IPS-18c (cell line): ENCODE measurements around the gene ACTR1A.
A peak's percentile ranks its signal among the peaks of the same experiment; 100 is the strongest.

Source experiments
- H3K4me3 ChIP-seq: 2 replicates; pipeline ENCODE4 v1.7.0; 2013; ENCODE audit warnings: low read depth, mild to moderate bottlenecking, low read length, moderate library complexity; ENCODE audit not compliant: insufficient read depth
- H3K9me3 ChIP-seq: one replicate; pipeline ENCODE4 v1.6.1; 2013; ENCODE audit warnings: mild to moderate bottlenecking, low read length, moderate library complexity; ENCODE audit not compliant: control insufficient read depth, insufficient read depth

The ACTR1A gene

GRCh38 chr10:102451105-102451969 lies 51.2 kb downstream of the ACTR1A start, which contains the start of gene C10orf95:
Gene C10orf95, minus strand, starts transcription at chr10:102451543. Its CDS starts 450 bp downstream, at chr10:102451093.
- Histone ChIP-seq H3K9me3 (no peaks in the 10 kb centered on the region), H3K4me3 (peak within 1 kb of the TSS; percentile 89)

- Histone ChIP-seq H3K9me3 (no peaks in the 10 kb centered on the region), H3K4me3 (peak overlapping the region; percentile 89)
Observed at GRCh38 chr10:102450374-102451104, 52.0 kb downstream of the ACTR1A start.

DNA sequence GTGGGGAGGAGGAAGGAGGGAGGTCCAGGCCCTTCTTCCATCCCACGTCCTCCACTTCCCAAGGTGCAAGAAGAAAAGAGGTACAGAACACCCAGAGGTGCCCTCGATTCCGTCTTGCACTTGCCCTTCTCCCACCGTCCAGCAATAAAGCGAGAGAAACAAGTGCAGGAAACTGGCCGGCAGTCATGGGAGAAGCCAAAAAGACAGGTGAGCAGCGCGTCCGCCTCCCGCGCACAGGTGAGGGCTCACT lies 52.5 kb downstream of the ACTR1A start:
- H3K4me3 ChIP-seq, result peak overlapping the region; percentile 89
- no peaks in the 10 kb centered on the region for H3K9me3 ChIP-seq

GRCh38 chr10:102449321-102450123 lies 53.0 kb downstream of the ACTR1A start:
- no peaks in the 10 kb centered on the region for H3K9me3 ChIP-seq
- H3K4me3 ChIP-seq, result peak overlapping the region; percentile 89

GRCh38 chr10:102444851-102445250 lies 57.7 kb downstream of the ACTR1A start:
- H3K4me3 ChIP-seq, result no peak overlapping the region
- no peaks in the 10 kb centered on the region for H3K9me3 ChIP-seq

DNA sequence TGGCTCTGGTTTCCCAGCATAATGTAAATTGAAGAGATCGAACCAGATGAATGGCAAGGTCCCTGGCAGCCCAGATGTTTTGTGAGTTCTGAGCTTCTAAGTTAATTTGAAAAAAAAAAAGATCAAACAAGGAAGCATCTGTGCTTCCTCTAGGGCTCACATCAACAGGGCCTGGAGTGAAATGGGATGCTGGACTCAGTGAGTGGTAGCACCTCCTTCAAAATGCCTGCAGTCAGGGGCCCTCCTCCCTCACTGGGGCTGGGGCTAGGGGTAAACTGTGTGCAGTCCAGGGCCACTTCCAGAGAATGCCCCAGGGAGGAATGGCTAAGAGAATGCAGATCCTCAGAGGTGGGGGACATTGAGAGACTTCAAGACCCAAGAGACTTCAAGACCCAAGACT lies 64.1 kb downstream of the ACTR1A start:
- Histone ChIP-seq H3K9me3 (no peaks in the 10 kb centered on the region), H3K4me3 (no peak overlapping the region)

DNA sequence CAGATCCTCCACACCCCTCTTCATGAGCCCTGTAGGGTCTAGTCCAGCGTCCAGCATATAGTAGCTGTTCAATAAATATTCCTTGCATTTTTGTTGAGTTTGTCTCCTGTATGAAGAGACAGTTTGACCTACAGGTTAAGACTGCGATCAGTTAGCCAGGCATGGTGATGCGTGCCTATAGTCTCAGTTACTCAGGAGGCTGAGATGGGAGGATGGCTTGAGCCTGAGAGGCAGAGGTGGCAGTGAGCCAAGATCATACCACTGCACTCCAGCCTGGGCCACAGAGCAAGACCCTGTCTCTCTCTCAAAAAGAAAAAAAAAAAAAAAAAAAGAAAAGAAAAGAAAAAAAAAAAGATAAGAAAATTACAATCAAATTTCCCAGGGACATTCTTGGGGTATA lies 65.0 kb downstream of the ACTR1A start:
- Histone ChIP-seq H3K9me3 (no peaks in the 10 kb centered on the region), H3K4me3 (no peak overlapping the region)

GRCh38 chr10:102436312-102436711 lies 66.2 kb downstream of the ACTR1A start:
- Histone ChIP-seq H3K4me3 (no peak overlapping the region), H3K9me3 (no peaks in the 10 kb centered on the region)

DNA sequence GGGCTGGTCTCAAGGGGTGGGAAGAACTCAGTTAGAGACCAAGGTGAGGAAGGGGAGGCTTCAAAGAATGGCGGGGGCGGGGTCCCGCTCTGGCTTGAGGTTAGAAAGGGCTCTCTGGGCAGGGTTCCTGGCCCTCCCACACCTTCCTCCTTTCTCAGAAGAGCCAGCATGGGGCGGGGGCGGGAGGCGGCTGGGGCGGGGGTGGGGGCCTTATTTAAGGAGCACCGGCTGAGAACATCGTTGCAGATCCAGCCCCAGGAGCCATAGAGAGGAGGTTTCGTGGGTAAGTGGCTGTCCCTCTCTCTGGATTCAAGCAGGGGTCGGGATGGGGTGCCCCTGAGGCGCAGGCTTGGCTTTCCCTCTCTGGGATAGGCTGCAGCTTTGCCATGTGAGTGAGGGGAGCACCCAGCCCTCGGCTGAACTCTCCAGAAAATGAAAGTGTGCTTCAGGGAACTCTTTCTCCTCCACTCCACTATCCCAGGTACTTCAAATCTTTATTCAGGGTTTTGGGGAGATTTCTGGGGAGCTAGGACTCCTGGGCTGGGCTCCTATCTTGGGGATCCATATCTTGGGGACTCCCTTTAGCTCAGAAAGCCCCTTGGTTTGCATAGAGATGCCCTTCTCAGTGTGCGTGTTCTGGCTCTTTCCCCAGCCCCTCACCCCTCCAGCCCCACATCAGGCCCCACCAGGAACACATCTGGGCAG lies 66.8 kb downstream of the ACTR1A start:
- Histone ChIP-seq H3K9me3 (no peaks in the 10 kb centered on the region), H3K4me3 (no peak overlapping the region; the same call in 1 of the 2 replicates)

- H3K9me3 ChIP-seq, result no peaks in the 10 kb centered on the region
- peak overlapping the region; percentile 9; the same call in 1 of the 2 replicates for H3K4me3 ChIP-seq
Observed at GRCh38 chr10:102435133-102435497, 67.4 kb downstream of the ACTR1A start.

DNA sequence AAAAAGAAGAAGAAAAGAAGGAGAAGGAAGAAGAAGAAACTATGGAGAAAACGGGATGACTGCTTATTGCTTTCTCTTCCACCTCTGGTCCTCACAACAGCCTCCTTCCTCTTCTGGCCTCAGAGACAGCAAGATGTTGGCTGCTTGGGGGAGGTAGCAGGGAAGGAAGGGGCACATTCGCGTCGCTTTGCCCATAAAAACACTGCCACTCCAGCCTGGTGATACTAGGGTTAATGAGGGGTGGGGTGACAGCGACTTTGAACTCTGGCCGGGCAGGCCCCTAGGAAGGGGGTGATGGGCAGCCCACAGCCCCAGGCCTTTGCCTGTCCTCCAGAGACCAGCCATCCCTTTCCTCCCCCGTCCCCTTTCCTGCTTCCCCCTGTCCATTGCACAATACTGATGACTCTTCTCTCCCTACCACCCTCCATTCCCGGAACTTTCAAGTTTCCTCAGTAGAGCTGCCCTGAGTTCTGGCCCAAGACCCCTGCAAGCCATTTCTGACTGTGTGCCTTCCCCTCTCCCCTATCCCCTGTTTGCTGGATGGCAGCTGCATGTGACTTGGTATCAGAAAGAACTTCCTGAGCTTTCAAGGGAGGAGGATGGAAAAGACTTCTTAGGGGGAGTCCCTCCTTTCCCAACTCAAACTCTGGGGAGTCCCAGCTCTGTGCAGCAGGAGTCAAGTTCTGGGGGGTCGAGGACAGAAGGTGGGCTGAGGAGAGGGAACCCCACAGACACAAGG lies 67.9 kb downstream of the ACTR1A start:
- H3K4me3 ChIP-seq, result peak overlapping the region; percentile 9; the same call in 1 of the 2 replicates

GRCh38 chr10:102433619-102434046 lies 68.9 kb downstream of the ACTR1A start:
- Histone ChIP-seq H3K4me3 (no peak overlapping the region), H3K9me3 (no peaks in the 10 kb centered on the region)

More for the DNA sequence above, 67.9 kb downstream of the ACTR1A start:
- H3K9me3 ChIP-seq, result no peaks in the 10 kb centered on the region

- H3K9me3 ChIP-seq, result no peaks in the 10 kb centered on the region
Observed at GRCh38 chr10:102432162-102432950, 70.2 kb downstream of the ACTR1A start, which contains the start of gene CUEDC2. Gene CUEDC2, minus strand, starts transcription at chr10:102432574. Its CDS starts 7,386 bp downstream, at chr10:102425188.

DNA sequence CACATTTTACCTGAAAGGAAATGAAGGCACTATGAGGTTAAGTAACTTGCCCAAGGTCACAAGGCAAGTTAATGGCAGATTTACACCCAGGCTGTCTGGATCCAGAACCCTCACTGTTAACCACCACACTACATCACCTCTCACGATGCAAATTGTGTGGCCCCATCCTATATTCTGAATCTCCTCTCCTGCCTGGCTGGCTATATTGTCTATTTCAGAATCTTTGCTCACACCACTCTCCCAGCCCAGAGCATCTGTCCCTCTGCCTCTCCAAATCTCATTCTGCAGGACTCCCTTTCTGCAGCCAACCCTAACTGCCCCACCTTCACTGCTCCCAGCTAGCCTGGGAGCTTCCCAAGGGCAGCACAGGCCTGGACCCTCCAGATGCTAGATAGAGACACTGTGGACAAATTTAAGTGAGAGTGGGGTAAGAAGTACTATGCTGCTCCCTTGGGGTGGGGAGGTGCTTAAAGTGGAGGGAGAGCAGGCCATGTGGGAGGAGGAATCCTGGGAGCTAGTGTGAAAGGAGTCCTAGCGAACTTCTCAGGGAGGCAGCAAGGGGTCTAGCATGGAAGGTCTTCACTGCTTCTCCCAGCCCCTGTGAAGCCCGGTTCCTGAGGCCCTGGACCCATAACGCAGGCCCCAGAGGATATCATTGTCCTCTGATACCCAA lies 70.9 kb downstream of the ACTR1A start:
- peak overlapping the region; percentile 89 for H3K4me3 ChIP-seq

More at GRCh38 chr10:102432162-102432950, 70.2 kb downstream of the ACTR1A start, which contains the start of gene CUEDC2:
- peak within 1 kb of the TSS; percentile 89 for H3K4me3 ChIP-seq

GRCh38 chr10:102429468-102429867 lies 73.0 kb downstream of the ACTR1A start:
- H3K9me3 ChIP-seq, result no peaks in the 10 kb centered on the region
- no peak overlapping the region for H3K4me3 ChIP-seq

More for the DNA sequence above, 70.9 kb downstream of the ACTR1A start:
- no peaks in the 10 kb centered on the region for H3K9me3 ChIP-seq
